A549 (cell line): ENCODE measurements around the gene WFDC1.

Source experiments
- CEBPB ChIP-seq, 2 experiments: fragments of >200 bp in 1 of 2; sonication (Bioruptor Twin) in 1 of 2; formaldehyde crosslinking in 1 of 2; IDR thresholded peaks; 2 replicates each; pipeline ENCODE4 v1.6.1; 2012 to 2016
- CHD2 ChIP-seq: fragments of 150-350 bp; IDR thresholded peaks from 2 replicates; pipeline ENCODE4 v1.6.1; 2014; ENCODE audit warnings: low read length; ENCODE audit not compliant: partially characterized antibody
- CTCF ChIP-seq: fragments of >200 bp; sonication (Bioruptor Twin); formaldehyde crosslinking; IDR thresholded peaks from 3 replicates; pipeline ENCODE4 v1.5.1; 2016
- EP300 ChIP-seq, 2 experiments: fragments of >200 bp; sonication (Bioruptor Twin); formaldehyde crosslinking; IDR thresholded peaks; 2 replicates in 1 of 2; 3 replicates in 1 of 2; pipeline ENCODE4 v1.6.1; 2016 to 2017
- HMGXB4 ChIP-seq: fragments of 250-450 bp; sonication (Bioruptor Pico); IDR thresholded peaks from 2 replicates; pipeline ENCODE4 v1.5.0; 2021; ENCODE audit warnings: mild to moderate bottlenecking, moderate library complexity, borderline replicate concordance
- JUN ChIP-seq, 2 experiments: fragments of >200 bp; sonication (Bioruptor Twin); formaldehyde crosslinking; IDR thresholded peaks; 2 replicates in 1 of 2; 3 replicates in 1 of 2; pipeline ENCODE4 v1.6.1; 2016 to 2017
- KDM1A ChIP-seq: fragments of 200-600 bp; sonication (generic); IDR thresholded peaks from 2 replicates; pipeline ENCODE4 v1.6.1; 2016; ENCODE audit warnings: low read depth, mild to moderate bottlenecking
- POLR2A ChIP-seq: IDR thresholded peaks from 2 replicates; pipeline ENCODE4 v1.6.1; 2012; ENCODE audit warnings: mild to moderate bottlenecking, low read length
- SREBF2 ChIP-seq: fragments of 450-650 bp; IDR thresholded peaks from 2 replicates; pipeline ENCODE4 v1.6.1; 2014; ENCODE audit warnings: mild to moderate bottlenecking, moderate library complexity
- TFCP2L1 ChIP-seq: fragments of 250-450 bp; sonication (Bioruptor Pico); IDR thresholded peaks from 2 replicates; pipeline ENCODE4 v1.5.0; 2021; ENCODE audit warnings: mild to moderate bottlenecking
- USF2 ChIP-seq: fragments of 450-650 bp; IDR thresholded peaks from 2 replicates; pipeline ENCODE4 v1.6.1; 2014; ENCODE audit warnings: antibody characterized with exemption
- TF ChIP-seq, protein P1 (sequence below): fragments of 200-600 bp; sonication (generic); IDR thresholded peaks from 2 replicates; pipeline ENCODE4 v1.6.1; 2016; ENCODE audit warnings: antibody characterized with exemption, mild to moderate bottlenecking, moderate library complexity

DNA sequence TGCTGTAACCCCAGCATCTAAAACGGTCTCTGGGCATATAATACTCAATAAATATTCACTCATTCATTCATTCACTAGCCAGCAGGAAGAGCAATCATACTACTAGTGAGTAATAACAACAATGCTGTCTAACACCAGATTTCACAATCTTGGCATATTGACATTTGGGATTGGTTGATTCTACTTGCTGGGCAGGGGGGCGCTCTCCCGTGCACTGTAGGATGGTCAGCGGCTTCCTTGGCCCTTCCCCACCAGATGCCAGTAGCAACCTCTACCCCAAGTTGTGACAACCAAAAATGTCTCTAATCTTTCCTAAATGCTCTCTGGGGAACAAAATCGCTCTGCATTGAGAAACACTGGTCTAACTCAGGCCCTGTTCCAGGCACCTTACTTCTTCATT lies 20.7 kb downstream of the WFDC1 start:
- no peak for TF ChIP-seq JUN (IDR thresholded peaks at IDR 0.05)
- TF ChIP-seq POLR2A: no peak
- TF ChIP-seq HMGXB4 (CRISPR knock-in tag): no peak
- TF ChIP-seq, protein P1, sequence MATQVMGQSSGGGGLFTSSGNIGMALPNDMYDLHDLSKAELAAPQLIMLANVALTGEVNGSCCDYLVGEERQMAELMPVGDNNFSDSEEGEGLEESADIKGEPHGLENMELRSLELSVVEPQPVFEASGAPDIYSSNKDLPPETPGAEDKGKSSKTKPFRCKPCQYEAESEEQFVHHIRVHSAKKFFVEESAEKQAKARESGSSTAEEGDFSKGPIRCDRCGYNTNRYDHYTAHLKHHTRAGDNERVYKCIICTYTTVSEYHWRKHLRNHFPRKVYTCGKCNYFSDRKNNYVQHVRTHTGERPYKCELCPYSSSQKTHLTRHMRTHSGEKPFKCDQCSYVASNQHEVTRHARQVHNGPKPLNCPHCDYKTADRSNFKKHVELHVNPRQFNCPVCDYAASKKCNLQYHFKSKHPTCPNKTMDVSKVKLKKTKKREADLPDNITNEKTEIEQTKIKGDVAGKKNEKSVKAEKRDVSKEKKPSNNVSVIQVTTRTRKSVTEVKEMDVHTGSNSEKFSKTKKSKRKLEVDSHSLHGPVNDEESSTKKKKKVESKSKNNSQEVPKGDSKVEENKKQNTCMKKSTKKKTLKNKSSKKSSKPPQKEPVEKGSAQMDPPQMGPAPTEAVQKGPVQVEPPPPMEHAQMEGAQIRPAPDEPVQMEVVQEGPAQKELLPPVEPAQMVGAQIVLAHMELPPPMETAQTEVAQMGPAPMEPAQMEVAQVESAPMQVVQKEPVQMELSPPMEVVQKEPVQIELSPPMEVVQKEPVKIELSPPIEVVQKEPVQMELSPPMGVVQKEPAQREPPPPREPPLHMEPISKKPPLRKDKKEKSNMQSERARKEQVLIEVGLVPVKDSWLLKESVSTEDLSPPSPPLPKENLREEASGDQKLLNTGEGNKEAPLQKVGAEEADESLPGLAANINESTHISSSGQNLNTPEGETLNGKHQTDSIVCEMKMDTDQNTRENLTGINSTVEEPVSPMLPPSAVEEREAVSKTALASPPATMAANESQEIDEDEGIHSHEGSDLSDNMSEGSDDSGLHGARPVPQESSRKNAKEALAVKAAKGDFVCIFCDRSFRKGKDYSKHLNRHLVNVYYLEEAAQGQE: no peak
- peak; percentile 9 to 50; a peak in 2 of 4 replicates for TF ChIP-seq CEBPB (IDR thresholded peaks at IDR 0.05)
- no peak for TF ChIP-seq CTCF
- TF ChIP-seq CHD2: no peak
- no peak for TF ChIP-seq SREBF2
- TF ChIP-seq USF2: no peak
- no peak for TF ChIP-seq EP300 (IDR thresholded peaks at IDR 0.05)
- TF ChIP-seq TFCP2L1 (CRISPR knock-in tag): no peak
- TF ChIP-seq KDM1A: no peak
